Measurements from ENCODE around the gene SMAD3.
A peak's percentile ranks its signal among the peaks of the same experiment; 100 is the strongest.

Gene SMAD3

DNA sequence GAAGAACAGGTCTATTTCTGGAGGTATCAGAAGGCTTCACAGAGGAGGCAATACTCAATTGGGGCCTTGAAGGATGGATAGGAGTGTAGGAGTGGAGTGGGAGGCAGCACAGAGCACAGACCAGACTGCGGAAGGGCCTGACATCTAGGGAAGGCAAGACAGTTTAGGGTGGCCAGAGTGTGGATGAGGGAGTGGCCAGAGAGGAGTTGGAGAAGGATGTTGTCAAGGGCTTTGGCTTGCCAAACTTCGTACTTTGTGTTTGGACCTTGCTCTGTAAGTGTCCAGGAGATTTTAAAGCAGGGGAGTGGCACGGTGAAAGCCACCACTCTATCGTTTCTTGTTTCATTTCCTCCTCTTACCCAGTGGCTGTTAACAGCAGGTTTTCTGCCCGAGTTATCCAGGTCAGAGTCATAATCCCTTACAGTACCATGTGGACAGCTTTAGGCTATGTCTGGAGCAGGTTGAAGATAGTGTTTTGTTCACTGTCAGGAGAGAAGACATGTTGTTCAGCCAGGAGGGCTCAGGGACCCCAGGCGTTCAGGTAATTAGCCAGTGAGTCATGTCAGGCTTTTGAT lies 12.3 kb downstream of the SMAD3 start:
- no peak overlapping the region for H3K4me3 ChIP-seq (ENCODE audit: low read depth in 1 of 2, low read length in 2 of 2)
- no peaks in the 10 kb centered on the region for H3K36me3 ChIP-seq (ENCODE audit: insufficient read depth, low read length)
- no peak overlapping the region for H3K27ac ChIP-seq (ENCODE audit: low read depth, low read length)
- H3K9ac ChIP-seq (ENCODE audit: low read length) = no peak overlapping the region
- H3K4me1 ChIP-seq (ENCODE audit: insufficient read depth, low read length) = peaks cover 43% of the 10 kb centered on the region
- H3K27me3 ChIP-seq (ENCODE audit: control insufficient read depth in 1 of 2, insufficient read depth in 2 of 2, low read length in 2 of 2) = no peaks in the 10 kb centered on the region
- no peaks in the 10 kb centered on the region for H3K9me3 ChIP-seq (ENCODE audit: low read length)

DNA sequence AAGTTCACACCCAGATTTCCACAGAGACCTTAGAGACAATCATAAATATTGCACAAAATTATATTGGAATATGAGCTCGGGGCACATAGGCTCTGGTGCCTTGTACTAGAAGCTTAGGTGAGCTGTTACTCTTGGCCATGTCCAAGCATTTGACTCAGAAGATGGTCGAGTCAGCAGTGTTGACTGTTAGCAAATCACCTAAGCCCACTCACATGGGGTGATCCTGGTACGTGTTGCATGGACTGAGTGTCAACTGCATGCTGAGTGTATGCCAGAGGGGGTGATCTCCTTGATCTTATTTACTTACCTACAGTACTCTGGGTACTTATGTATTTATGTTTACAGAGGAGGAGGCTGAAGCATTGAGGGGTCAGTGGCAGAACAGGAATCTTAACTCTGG lies 14.0 kb downstream of the SMAD3 start:
- no peaks in the 10 kb centered on the region for H3K36me3 ChIP-seq (ENCODE audit: insufficient read depth, low read length)
- no peak overlapping the region for H3K9ac ChIP-seq (ENCODE audit: low read length)
- H3K9me3 ChIP-seq (ENCODE audit: low read length) = no peaks in the 10 kb centered on the region
- H3K27ac ChIP-seq (ENCODE audit: low read depth, low read length) = no peak overlapping the region
- no peaks in the 10 kb centered on the region for H3K27me3 ChIP-seq (ENCODE audit: control insufficient read depth in 1 of 2, insufficient read depth in 2 of 2, low read length in 2 of 2)
- peaks cover 49% of the 10 kb centered on the region for H3K4me1 ChIP-seq (ENCODE audit: insufficient read depth, low read length)
- no peak overlapping the region for H3K4me3 ChIP-seq (ENCODE audit: low read depth in 1 of 2, low read length in 2 of 2)

DNA sequence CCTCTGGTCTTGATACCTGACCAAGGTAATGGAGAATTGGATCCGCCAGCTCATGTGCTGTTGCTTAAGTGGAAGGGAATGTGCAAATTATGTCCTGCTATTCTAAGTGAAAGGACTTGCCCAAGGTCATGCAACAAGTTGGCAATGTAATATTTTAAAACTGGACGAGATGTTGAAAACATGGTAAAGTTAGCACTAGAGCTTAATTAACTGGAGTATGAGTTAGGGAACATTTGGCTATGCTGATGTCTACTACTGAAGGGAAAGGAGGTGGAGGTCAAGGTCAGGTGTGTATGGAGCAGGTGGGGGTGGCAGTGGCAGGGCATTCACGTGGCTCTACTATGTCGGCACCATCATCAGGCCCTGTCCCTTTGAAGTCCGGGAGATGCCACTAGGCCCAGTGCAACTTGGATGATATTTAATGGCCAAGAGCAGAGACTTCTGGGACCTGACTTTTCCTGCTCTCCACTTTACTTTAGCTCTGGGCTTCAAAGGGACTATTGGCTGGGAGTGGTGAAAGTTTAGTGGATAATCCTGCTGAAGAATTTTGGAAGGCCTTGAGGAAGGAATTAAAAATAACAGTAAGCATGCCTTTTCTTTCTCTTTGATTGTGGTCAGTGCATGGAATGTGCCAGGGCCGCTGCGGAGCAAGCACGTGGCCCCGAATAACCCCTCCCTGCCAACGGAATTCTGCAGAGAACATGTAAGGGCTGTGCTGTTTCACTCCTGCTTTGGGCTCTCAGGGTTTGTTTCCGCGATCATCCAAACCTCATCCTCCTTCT lies 14.9 kb downstream of the SMAD3 start:
- peak overlapping the region in 1 of 2 donors; percentile 6 for H3K4me3 ChIP-seq (ENCODE audit: low read depth in 1 of 2, low read length in 2 of 2)
- no peaks in the 10 kb centered on the region for H3K27me3 ChIP-seq (ENCODE audit: control insufficient read depth in 1 of 2, insufficient read depth in 2 of 2, low read length in 2 of 2)
- no peaks in the 10 kb centered on the region for H3K9me3 ChIP-seq (ENCODE audit: low read length)
- no peak overlapping the region for H3K9ac ChIP-seq (ENCODE audit: low read length)
- peaks cover 58% of the 10 kb centered on the region for H3K4me1 ChIP-seq (ENCODE audit: insufficient read depth, low read length)
- no peaks in the 10 kb centered on the region for H3K36me3 ChIP-seq (ENCODE audit: insufficient read depth, low read length)
- H3K27ac ChIP-seq (ENCODE audit: low read depth, low read length) = peak overlapping the region; percentile 81

DNA sequence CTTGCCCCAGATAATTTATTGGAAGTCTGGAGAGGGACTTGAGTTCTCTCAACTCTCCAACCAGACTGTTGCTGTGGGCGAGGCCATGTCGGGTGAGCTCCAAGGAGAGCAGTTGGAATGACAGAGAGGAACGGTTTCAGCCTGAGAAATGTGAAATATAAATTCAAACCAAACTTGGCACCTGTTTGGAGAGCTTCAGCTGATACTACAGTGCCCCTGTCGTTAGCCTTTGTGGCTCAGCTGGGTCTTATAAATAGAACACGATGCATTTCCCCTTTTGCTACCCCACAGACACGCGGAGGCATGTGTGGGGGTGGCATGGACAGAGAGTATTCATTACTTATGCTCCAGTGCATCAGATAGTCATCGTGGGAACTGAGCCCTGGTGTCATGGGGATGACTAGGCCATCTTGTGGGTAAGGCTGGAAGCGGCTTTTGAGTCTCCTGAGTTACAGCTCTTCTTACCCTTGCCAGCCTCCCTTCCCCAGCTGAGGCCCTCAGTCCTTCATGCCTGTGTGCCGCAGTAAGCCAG lies 15.6 kb downstream of the SMAD3 start:
- no peaks in the 10 kb centered on the region for H3K9me3 ChIP-seq (ENCODE audit: low read length)
- H3K4me1 ChIP-seq (ENCODE audit: insufficient read depth, low read length) = peaks cover 65% of the 10 kb centered on the region
- H3K4me3 ChIP-seq (ENCODE audit: low read depth in 1 of 2, low read length in 2 of 2) = peak overlapping the region in 1 of 2 donors; percentile 6
- no peaks in the 10 kb centered on the region for H3K27me3 ChIP-seq (ENCODE audit: control insufficient read depth in 1 of 2, insufficient read depth in 2 of 2, low read length in 2 of 2)
- H3K36me3 ChIP-seq (ENCODE audit: insufficient read depth, low read length) = no peaks in the 10 kb centered on the region
- no peak overlapping the region for H3K9ac ChIP-seq (ENCODE audit: low read length)
- peak overlapping the region; percentile 81 for H3K27ac ChIP-seq (ENCODE audit: low read depth, low read length)

DNA sequence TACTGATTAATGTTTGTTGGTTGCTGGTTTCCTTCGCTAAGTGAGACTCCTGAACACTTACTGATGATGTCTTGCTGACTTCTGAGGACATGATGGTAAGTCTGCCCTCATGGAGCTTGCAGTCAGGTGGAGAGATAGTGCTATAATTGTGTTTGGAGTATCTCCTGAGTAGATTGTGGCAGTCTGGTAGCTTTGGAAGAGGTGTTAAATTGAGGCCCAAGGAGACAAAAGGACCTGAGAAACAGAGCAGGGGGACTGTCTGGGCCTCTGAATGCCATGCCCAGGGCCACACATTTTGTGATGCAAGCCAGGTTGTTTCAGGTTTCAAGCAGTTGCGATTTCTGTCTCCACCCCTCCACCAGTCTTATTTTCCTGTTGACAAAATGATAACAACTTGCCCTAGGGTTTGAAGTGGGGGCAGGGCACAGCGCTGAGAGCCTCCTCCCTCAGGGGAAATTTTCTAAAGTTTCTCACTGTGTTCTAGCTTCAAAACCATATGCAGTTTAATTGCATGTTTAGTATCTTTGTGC lies 16.7 kb downstream of the SMAD3 start:
- H3K4me1 ChIP-seq (ENCODE audit: insufficient read depth, low read length) = peaks cover 70% of the 10 kb centered on the region
- H3K9ac ChIP-seq (ENCODE audit: low read length) = no peak overlapping the region
- no peaks in the 10 kb centered on the region for H3K36me3 ChIP-seq (ENCODE audit: insufficient read depth, low read length)
- H3K27ac ChIP-seq (ENCODE audit: low read depth, low read length) = no peak overlapping the region
- H3K27me3 ChIP-seq (ENCODE audit: control insufficient read depth in 1 of 2, insufficient read depth in 2 of 2, low read length in 2 of 2) = no peaks in the 10 kb centered on the region
- H3K9me3 ChIP-seq (ENCODE audit: low read length) = no peaks in the 10 kb centered on the region
- H3K4me3 ChIP-seq (ENCODE audit: low read depth in 1 of 2, low read length in 2 of 2) = no peak overlapping the region

DNA sequence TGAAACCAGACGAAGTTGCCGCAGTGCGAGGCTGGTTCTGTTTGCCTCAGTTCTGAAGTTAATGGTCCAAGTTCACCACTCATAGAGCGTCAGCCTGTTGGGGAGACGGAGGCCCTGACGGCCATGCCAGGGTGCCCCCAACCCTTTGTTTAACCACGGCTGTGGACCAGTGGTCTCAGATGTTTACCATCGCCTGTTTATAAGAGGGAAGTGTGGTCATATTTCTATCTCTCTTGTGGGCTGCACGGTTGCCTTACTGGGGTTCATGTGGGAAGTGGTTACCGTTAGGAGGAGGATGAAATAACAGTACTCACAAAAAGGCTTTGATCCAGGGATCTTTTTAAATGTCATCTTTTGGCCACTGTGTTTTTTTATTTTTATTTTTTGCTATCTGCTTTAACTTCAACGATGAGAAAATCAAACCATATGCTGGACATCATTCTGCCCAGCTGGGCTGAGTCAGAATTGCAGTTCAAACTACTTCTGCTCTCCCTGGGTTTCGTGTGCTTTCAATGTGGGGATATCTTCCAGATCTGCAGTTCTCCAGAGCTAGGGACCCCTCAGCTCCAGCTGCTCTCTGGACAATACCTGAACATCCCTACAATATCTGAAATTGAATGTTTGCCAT lies 17.8 kb downstream of the SMAD3 start:
- H3K27me3 ChIP-seq (ENCODE audit: control insufficient read depth in 1 of 2, insufficient read depth in 2 of 2, low read length in 2 of 2) = no peaks in the 10 kb centered on the region
- H3K9ac ChIP-seq (ENCODE audit: low read length) = no peak overlapping the region
- no peaks in the 10 kb centered on the region for H3K9me3 ChIP-seq (ENCODE audit: low read length)
- H3K4me1 ChIP-seq (ENCODE audit: insufficient read depth, low read length) = peaks cover 72% of the 10 kb centered on the region
- no peak overlapping the region for H3K27ac ChIP-seq (ENCODE audit: low read depth, low read length)
- H3K4me3 ChIP-seq (ENCODE audit: low read depth in 1 of 2, low read length in 2 of 2) = no peak overlapping the region
- H3K36me3 ChIP-seq (ENCODE audit: insufficient read depth, low read length) = no peaks in the 10 kb centered on the region

DNA sequence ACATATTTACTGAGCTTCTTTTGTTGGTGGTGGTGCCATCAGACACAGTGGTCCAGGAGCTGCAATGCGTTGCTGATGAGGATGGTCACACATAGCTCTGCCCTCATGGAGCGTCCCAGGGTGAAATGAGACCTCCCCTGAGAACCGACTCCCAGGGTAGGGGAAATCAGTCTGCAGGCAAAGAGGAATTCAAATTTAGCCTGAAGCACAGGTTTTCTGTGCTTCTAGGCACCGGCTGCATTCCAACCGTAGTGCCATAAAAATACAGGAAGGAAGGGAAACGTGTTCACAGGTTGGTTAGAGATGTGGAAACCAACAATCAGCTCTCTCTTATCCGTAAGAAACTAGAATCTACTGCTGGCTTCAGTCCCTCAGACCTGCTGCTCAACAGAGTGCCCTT lies 19.2 kb downstream of the SMAD3 start:
- H3K9ac ChIP-seq (ENCODE audit: low read length) = no peak overlapping the region
- no peaks in the 10 kb centered on the region for H3K36me3 ChIP-seq (ENCODE audit: insufficient read depth, low read length)
- no peak overlapping the region for H3K27ac ChIP-seq (ENCODE audit: low read depth, low read length)
- H3K4me3 ChIP-seq (ENCODE audit: low read depth in 1 of 2, low read length in 2 of 2) = no peak overlapping the region
- H3K4me1 ChIP-seq (ENCODE audit: insufficient read depth, low read length) = peaks cover 77% of the 10 kb centered on the region
- no peaks in the 10 kb centered on the region for H3K27me3 ChIP-seq (ENCODE audit: control insufficient read depth in 1 of 2, insufficient read depth in 2 of 2, low read length in 2 of 2)
- no peaks in the 10 kb centered on the region for H3K9me3 ChIP-seq (ENCODE audit: low read length)

DNA sequence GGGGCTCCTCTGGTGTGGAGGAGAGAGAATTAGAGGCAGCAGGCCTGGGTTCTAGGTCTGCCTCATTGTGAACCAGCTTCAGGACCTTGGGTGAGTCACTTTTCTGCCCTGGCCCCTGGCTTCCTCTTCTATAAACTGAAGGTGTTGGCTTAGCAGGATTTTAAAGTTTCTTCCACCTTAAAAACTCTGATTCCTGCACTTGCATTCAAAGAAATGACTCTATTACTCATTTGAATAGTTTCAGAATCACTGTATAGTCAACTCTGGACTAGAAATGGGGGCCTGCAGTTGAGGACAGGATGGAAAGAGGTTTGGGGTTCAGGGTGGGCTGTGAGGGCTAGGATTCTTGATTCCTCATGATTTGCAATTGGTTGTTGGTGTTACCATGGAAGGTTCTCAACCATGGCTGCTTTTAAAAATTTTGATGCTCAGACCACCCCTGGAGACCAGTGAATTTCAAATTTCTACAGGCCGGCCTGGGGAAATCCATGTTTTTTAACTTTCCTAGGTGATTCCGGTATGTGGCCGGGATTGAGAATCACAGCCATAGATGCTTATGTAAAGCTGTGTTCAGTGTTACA lies 19.9 kb downstream of the SMAD3 start:
- Histone ChIP-seq H3K9me3 (ENCODE audit: low read length) (no peaks in the 10 kb centered on the region), H3K4me3 (ENCODE audit: low read depth in 1 of 2, low read length in 2 of 2) (no peak overlapping the region), H3K4me1 (ENCODE audit: insufficient read depth, low read length) (peaks cover 77% of the 10 kb centered on the region), H3K9ac (ENCODE audit: low read length) (no peak overlapping the region), H3K27me3 (ENCODE audit: control insufficient read depth in 1 of 2, insufficient read depth in 2 of 2, low read length in 2 of 2) (no peaks in the 10 kb centered on the region), H3K36me3 (ENCODE audit: insufficient read depth, low read length) (no peaks in the 10 kb centered on the region), H3K27ac (ENCODE audit: low read depth, low read length) (no peak overlapping the region)

DNA sequence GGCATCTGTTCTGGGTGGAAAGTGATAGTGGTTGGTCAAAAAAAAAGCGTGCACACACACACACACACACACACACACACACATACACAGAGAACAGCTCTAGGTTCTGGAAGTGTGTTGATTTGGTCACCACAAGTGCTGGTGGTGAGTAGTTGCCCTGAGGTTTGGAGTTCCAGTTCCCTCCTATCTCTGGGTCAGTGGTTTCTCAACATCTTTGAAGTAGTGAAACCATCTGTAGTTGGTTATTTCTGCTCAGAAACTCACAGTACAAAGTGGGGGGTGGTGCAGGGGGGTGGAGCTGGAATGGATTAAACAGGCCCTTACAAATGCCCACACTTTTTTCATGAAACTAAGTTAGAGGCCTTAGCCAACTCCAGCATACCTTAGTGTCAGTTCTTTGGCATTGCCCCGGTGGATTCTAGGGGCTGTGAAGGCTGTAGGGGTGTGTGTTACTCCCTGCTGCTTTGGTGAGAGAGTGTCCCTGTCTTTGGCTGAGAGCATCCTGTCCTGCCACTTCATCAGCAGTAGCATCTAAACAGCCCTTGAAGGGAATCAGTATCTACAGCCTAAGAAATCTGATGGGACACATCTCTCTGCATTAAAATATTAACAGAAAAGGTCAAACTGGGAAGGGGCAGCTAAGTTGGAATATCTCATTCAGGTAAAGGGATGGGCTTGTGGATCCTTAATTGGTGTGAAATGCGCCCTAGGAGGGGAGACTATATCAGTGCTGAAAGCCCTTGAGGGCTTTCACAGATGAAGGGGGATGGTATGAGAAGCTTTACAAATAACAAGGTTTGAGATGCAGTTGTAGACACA lies 20.6 kb downstream of the SMAD3 start:
- H3K36me3 ChIP-seq (ENCODE audit: insufficient read depth, low read length) = no peaks in the 10 kb centered on the region
- no peak overlapping the region for H3K27ac ChIP-seq (ENCODE audit: low read depth, low read length)
- H3K9ac ChIP-seq (ENCODE audit: low read length) = no peak overlapping the region
- H3K9me3 ChIP-seq (ENCODE audit: low read length) = no peaks in the 10 kb centered on the region
- no peaks in the 10 kb centered on the region for H3K27me3 ChIP-seq (ENCODE audit: control insufficient read depth in 1 of 2, insufficient read depth in 2 of 2, low read length in 2 of 2)
- peak overlapping the region in 1 of 2 donors; percentile 8 for H3K4me3 ChIP-seq (ENCODE audit: low read depth in 1 of 2, low read length in 2 of 2)
- H3K4me1 ChIP-seq (ENCODE audit: insufficient read depth, low read length) = peaks cover 77% of the 10 kb centered on the region

DNA sequence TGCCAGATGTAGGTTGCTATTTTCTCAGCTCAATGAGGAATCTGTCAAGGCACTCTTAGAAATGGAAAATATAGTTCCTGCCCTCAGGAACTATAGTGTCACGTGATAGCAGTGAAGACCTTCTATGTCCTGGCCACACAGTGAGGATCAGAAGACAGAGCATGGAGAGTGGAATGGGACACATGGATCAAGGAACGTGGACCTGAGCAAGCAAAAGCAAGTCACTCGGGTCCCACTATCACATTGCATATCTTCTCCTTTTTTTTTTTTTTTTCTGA lies 21.2 kb downstream of the SMAD3 start:
- Histone ChIP-seq H3K27me3 (ENCODE audit: control insufficient read depth in 1 of 2, insufficient read depth in 2 of 2, low read length in 2 of 2) (no peaks in the 10 kb centered on the region), H3K9ac (ENCODE audit: low read length) (no peak overlapping the region), H3K9me3 (ENCODE audit: low read length) (no peaks in the 10 kb centered on the region), H3K4me3 (ENCODE audit: low read depth in 1 of 2, low read length in 2 of 2) (peak overlapping the region in 1 of 2 donors; percentile 8), H3K36me3 (ENCODE audit: insufficient read depth, low read length) (no peaks in the 10 kb centered on the region), H3K27ac (ENCODE audit: low read depth, low read length) (no peak overlapping the region), H3K4me1 (ENCODE audit: insufficient read depth, low read length) (peaks cover 77% of the 10 kb centered on the region)
